HG03060 (cell line): ENCODE measurements around the gene POLR3C.

Experiments used
- ATAC-seq: cut with Tn5 transposase; IDR thresholded peaks from one replicate; pipeline ENCODE4 v1.9.1; 2021; ENCODE audit warnings: low read depth, moderate number of reproducible peaks; ENCODE audit not compliant: unreplicated experiment

The POLR3C gene

DNA sequence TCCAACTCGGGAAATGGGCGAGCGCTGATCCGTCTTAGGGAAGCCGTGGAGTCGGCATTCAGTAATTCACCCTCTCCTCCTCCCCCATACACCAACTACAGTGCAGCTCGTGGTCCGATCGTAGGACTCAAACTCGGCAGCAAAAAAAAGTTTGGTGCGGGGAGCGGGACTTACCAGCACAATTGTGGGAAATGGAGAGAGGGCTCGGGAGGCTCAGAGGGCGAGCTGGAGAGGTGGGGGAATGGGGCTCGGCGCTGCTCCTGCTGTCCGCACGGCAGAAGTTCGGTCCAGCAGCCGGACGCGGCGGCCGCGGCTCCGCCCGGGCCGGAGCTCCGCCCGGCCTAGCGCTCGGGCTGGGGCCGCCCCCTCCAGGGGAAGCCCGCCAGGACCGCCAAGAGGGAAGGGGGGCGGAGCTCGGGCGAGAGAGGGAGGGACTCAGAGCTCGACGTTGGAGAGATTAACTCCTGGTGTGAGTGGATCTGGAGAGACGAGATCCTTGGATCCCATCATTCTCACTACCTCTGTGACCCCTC, 35.6 kb downstream of the POLR3C start:
- no peak for ATAC-seq

DNA sequence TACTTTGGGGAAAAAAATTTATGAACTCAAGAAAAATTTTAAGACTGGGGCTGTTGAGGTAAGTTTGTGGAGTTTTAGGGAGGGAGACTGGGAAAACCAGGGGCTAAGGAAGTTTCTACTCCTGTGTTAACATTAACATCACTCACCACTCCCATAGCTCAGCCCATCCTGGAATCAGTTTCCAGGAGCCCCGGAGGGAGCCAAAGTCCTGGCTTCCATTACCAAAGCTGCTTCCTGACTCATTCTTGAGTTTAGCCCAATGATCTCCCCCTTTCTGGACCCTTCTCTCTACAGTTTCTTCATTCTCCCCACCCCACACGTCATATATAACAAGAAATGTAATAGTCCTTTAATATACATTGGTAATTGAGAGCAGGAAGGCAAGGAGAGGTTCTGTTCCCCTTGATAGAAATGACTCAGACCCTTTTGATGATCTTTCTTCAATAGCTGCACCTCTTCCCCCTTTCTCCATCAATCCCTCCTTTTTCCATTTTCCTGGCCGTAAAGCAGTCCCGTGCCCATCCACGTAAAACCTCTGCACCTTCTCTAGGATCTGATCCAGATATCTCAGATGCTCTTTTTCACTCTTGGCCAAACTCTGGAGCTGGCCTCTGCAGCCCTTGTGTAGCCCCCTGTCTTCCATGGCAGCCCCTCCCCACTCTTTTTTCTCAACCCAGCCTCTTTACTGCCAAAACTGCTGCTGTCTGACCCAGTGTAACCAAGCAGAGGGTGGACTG, 39.5 kb downstream of the POLR3C start:
- ATAC-seq, result no peak

DNA sequence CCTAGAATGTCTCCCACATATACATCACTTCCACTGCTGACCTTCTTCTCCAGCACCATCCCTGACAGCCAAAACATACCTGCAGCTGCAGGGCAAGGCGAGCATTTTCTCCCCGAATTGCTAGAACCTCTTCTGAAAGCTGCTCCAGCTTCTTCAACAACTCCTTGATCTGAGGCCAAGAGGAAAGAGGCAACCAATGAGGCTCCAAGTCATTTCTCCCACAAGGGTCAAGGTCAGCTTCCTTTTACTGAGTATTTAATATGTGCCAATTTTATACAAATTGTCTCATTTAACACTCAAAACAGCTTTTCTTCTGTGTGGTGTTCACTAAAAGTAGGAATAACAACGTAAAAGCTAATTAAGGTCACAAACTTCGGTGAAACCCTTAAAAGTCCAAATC, 44.2 kb downstream of the POLR3C start:
- ATAC-seq, result no peak

DNA sequence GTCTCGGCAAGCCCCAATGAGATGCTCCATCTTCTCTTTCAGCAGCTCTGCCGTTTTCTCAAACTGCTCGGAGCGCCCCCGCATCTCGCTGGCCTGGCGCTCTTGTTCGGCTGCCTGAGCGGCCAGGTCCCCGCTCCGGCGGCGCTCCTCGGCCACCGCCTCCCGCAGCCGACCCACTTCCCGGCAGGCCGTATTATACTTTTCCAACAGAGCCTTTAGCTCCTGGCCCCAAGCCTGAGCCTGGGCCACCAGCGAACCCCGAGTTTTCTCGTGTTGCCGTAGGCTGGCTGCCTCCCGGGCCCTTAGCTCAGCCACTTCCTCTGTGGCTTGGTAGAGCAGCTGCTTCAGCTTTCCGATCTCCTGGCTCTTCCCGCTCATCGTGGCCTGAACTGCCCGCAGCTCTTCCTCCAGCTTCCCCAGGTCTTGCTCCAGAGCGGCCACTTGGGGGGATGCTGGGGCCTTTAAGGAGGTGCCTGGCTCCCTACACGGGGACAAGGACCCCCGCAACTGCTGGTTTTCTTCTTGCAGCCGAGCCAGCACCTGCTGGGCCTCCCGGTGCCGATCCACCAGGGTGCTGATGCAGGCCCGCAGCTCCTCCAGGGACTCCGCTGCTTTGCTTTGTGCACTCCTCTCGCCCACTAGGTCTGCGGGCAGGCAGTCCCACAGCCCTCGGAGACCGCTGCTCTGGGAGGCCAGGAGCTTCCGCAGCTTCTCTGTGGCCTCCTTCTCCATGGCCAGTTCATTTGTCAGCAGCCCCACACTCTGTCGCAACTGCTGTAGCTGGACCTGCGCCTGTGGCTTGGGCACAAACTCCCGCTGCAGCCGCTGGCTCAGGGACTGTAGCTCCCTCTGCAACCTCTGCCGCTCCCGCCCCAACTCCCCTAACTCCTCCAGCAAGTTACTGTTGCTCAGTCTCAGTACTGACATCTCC, 48.3 kb downstream of the POLR3C start:
- ATAC-seq, result no peak

DNA sequence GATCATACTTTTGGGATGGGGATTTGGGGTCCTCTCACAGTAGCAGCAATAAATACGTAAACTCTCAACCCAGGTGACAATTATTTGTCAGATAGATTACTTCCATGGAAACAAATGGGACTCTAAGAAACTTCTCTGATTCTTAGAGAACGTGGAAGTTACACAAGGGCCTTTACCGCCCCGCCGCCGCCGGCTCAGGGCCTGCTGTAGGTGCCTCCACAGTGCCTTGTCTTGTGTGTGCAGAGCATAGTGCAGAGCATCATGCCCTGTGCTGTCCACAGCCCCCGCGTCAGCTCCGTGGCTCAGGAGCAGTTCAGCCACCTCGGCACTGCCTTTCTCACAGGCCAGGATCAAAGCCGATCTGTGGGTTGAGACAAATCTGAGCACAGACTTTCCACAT, 50.6 kb downstream of the POLR3C start:
- no peak for ATAC-seq

DNA sequence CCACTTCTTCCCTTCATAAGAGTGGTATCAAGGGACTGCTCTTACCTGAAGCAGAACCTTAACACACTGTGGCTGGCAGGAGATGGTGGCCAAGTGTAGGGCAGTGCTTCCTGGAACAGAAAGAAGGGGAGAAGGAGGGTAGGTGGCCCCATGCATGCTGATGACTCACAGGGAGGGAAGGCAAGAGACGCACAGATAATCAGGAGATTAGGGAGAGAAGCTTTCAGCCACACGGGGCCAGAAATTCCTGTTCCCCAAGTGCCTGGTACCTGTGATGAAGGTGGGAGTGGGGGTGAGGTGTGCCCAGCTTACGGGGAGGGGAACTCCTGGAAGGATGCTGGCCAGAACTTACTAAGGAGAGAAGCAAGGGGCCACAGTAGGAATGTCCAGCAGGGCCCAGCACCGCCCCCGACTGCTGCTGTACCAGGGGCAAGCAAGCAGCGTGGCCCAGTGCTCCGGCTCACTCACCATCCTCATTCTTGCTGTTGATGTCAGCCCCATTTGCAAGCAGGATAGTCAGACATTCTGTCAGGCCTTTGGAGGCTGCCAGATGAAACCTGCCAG, 54.0 kb downstream of the POLR3C start:
- no peak for ATAC-seq

DNA sequence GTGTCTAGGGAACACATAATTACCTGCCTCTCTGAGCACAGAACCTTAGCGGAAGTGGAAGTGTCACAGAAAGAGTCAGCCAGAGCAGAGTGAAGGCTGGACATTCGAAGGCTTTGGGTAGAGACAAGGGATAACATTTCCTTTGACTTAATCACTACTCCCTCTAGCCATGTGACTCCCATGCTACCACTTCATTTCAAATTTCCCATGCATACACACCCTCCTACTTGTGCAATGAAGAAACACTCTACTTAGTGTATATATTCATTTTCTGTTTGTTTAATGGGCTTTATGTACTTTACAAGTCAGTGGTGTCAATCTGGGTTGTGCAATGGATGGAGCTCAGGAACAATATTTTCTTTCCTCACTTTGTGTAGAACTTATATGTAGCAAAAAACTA, 54.7 kb downstream of the POLR3C start:
- ATAC-seq, result no peak

DNA sequence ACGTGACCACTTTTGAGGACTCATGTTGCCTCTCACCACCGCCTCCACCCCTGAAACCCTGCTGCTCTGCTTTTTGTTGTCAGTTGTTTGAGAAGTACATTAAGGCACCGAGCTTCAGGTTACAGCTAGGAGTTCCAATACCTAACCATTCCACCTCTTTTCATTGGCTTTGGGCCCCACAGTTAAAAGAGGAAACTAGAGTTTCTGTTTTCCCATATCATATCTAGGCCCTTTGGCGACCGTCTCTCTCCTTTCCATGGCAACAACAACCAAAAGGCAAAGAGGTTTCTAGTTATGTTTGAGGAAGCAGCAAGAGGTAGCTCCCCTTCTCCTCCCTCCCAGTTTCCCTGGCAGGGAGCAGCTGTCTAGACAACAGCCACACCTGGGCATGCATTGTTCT, 55.8 kb downstream of the POLR3C start:
- ATAC-seq, result no peak

DNA sequence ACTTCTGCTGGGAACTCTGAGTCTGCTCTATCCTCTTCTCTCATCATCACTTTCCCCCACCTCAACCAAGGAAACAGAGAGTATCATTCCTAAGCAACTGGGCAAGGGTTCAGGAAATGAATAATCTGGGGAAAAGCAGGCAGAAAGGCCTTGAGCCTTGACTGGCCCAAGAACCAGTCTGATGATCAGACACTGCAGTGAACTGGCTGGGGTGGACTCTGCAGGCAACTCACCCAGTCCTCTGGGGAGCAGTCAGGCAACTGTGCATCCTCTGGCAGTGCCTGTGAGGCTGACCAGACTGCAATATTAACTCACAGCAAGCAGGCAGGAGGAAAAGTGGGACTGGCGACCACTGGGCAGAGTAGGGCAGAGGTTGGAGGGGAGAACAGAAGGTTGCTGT, 60.7 kb downstream of the POLR3C start:
- no peak for ATAC-seq

DNA sequence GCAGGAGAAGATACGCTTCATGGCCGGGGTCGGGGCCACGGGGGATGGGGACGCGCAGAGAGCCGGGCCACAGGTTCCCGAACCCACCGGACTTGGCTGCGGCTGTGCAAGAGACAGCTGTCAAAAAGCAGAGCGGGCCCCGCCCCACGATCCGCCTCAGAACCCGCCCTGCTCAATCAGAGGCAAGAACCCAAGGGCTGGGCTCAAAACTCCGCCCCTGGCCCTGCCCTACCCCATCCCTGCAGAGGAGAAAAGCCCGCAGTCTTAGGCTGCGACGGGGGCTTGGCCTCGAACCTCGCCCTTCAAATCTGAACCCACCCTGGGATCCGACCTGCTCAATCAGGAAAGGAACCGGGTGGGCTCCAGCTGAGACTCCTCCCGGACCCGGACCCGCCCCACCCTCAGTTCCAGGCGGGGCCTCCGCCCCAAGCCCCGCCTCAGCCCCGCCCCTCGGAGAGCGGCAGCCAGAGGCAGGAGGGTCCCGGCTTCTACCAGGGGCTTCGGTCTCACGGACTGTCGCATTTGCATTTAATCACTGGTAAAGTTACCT, 61.8 kb downstream of the POLR3C start, which contains the start of gene ANKRD35:
Gene ANKRD35 (minus strand): TSS at position 129 of the 550 bp plus-strand sequence. CDS start 108 bp downstream, at position 21.
- peak; percentile 90 for ATAC-seq

DNA sequence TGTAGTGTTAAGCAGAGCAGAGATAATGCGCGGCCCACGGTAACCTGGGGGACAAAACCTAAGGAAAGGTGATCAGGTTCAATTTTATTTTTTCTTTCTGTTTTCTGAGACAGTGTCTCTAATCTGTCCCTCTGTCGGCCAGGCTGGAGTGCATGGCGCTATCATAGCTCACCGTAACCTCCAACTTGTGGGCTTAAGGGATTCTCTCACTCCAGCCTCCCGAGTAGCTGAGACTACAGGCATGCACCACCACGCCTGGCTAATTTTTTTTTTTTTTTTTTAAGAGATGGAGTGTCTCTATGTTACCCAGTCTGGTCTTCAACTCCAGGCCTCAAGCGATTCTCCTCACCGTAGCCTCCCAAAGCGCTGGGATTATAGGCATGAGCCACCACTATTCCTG, 62.4 kb downstream of the POLR3C start:
- no peak for ATAC-seq

DNA sequence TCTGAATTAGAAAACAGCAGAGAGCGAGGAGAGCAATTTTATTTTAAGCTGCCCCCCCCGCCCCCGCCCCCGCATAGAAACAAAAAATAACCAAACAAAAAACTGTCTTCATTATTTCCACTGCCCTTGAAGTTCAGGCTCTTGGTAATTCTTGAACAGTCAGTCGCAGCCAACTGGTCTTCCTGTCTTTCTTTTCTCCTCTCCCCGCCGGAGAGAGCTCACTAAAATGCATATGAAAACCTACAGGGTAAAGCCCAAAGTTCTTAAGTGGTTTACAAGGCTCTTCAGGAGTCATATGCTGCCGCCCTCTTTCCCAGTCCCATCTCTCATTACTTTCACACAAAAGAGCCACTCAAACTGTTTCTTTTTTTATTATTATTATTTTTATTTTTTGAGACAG, 62.8 kb downstream of the POLR3C start:
- no peak for ATAC-seq

DNA sequence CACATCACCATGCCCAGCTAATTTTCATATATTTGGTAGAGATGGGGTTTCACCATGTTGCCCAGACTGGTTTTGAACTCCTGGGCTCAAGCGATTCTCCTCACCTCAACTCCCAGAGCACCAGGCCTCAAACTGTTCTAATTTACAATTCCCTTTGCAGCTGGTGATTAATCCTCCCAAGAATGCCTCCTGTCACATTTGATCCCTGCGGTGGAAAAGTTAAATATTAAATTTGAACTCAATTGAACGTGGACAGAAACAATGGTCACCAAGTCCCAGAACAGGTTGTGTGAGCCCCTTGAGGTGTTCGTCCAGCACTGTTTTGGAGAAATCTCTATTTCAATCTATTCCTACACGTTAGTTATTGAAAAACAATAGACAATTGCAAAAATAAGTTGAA, 63.6 kb downstream of the POLR3C start:
- no peak for ATAC-seq

DNA sequence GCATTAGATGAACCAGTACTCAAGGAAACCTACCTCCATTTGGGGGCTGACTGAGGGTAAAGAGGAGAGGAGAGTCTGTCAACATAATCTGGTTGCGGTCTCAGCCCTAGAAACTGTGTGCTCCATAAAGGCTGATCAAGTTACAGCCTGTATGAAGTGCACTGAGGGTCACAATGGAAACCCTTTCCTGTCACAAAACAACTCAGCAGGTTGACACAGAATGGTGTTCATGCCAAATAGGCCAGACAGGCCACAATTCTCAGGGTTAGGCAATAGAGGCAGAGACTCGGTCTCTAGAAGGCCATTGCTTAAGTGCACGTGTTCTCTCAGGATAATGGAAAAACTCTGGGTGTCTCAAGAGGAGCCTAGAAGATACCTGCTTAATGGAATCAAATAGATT, 65.7 kb downstream of the POLR3C start:
- no peak for ATAC-seq

DNA sequence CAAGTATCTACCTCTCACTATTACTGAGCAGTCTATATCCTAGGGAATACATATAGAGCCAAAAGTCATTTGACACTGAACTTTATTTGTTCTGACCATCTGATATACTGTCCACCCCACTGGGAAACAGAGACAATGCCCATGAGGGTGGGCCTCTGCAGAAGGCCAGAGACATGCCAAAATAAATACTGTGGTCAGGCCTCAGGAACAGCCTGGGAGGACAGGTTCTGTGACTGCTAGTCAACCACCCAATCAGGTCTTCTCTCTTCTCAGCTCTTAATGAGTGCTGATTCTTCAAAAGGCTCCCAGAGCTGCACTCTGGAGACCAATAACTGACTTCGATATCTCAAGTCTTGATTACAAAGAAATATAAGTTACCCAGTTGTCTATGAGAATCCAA, 67.1 kb downstream of the POLR3C start:
- ATAC-seq, result no peak

DNA sequence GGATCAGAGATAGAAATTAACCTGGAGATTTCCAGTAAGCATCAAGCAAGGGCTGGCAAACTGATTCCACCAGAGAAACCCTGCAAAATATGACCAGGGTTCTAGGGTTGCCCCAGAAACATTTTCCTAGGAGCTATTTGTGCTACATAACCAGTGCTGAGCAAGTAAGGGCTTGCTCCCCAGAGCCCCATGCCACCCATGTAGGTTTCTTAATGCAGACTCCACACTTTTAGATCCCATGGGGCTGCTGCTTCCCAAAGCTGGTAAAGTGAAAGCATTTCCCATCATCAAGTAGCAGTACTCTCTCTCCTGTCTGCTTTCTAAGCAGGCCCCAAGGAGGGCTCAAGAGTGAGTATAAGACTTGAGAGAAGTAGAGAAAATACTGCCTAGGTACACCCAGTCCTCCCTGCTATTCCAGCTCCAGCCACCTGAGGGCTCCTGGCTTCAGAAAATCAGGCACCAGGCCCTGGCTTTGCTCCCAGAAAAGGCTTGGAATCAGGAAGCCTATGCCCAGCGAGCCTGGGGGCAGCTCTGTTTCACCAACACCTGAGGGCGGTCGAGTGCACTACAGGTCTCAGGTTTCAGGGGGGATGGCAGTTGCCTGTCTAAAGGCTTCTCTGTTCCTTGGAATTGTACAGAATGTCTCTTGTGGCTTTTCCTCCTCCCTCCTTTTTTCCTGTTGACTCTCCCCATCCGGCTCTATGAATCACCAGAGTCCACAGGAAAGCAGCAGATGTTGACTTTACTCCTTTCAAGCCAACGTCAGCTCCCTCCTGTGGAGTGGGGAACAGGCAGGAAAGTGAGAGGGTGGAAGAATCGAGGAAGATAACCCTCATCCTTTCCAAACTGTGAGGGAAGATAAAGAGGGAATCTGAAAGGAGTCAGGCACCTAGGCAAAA, 67.8 kb downstream of the POLR3C start:
- no peak for ATAC-seq

DNA sequence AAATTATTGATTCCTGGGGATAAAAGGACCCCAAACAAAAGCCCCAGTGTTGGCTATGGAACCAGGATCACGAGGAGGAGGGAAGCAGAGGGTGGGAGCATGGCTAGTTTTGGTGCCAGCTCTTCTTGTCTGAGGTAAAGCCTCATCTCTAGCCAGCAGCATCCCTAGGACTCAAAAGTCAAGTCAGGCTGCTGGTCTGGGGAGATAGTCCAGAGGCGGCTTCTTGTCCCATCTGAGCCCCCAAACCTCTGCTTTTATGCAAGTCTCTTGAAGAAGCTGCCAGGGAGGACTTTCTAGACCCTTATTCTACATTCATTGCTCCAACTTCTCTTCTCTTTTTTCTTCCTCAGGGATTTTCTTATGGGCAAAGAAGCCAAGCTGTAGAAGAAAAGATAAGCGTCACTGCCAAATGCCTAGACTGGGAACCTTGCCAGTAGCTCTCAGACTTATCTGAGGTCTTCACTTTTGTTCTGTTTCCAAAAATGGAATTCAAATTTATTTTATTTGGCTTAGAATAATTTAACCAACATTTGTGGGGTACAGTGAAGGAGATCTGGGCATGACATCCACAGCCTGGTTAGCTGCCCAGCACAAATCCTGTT, 68.6 kb downstream of the POLR3C start:
- no peak for ATAC-seq

DNA sequence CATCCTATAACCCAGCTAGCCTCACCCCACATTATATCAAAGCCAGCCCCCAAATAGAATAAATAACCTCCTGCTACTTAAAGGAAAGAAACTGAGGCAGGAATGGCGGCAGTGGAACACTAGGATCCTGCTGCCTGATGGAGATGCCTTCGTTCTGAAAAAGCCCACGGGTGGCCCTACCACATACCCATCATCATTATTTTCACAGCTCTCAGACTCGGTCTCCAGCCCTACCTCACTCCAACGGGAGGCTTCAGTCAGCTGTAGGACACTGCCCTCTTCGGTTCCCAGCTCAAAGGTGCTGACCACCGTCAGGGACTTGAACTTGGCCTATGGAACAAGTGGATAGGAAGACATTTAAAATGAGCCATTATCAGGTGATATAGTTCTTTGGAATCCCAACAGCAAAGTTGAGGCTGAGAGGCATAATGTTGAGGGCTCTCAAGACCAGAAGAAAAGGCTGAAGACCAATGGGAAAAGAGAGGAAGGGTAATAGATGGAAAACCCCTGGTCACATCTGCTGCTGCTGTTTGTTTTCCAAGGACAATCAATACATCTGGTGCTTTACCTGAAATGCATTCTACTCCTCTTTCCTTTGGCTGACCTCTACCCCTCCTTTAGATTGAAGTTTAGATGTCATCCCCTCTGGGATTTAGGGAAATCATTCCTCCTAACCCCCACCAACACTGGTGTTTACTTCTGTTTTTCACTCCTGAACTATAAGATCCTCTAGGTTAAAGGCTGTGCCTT, 69.5 kb downstream of the POLR3C start:
- ATAC-seq, result no peak
